Measurements from ENCODE around the gene MIOX. TPM values are rescaled to one million over a fixed set of nuclear protein-coding genes. Genes with fewer than 3 reads are reported as not detected.

The MIOX gene
- total and polyA plus RNA-seq, 2 experiments from 2014 or later, result not detected

DNA sequence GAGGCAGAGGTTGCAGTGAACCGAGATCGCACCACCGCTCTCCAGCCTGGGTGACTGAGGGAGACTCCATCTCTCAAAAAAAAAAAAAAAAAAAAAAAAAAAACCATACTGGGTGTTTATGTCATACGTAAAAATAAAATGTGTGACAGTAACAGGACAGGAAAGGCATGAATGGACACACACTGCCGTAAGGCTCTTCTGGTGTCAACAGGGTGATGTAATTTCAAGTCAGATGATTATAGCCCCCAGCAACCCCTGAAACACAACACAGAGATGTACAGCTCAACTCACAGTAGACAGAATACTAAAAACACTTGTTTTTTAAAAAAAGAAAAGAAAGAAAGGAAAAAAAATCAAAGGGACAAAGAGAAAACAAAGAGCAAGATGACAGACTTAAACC, 34.0 kb upstream of the MIOX start:
- Mint-ChIP-seq H3K27me3 (ENCODE audit: insufficient read depth, low read depth, poor library complexity) (peaks cover 8% of the 10 kb centered on the region), H3K4me3 (no peak overlapping the region; the same call in 2 of the 3 replicates), H3K27ac (no peak overlapping the region), H3K36me3 (ENCODE audit: low read depth) (peaks cover 60% of the 10 kb centered on the region), H3K4me1 (no peaks in the 10 kb centered on the region; the same call in 2 of the 3 replicates), H3K9me3 (no peaks in the 10 kb centered on the region)
- DNase-seq (ENCODE audit: low spot score) (no peak), ATAC-seq (no peak)
- Histone ChIP-seq H3K79me2 (replicated peaks; ENCODE audit: insufficient read depth) (no peaks in the 10 kb centered on the region), H3K9me2 (ENCODE audit: insufficient read depth) (no peaks in the 10 kb centered on the region), H3K27me3 (ENCODE audit: insufficient read depth) (no peaks in the 10 kb centered on the region), H3K27ac (ENCODE audit: low read depth) (no peak overlapping the region), H3K4me3 (no peak overlapping the region), H4K20me1 (replicated peaks; ENCODE audit: insufficient read depth) (peaks cover 20% of the 10 kb centered on the region; the same call in 1 of the 2 replicates), H3F3A (replicated peaks; ENCODE audit: low read depth) (0 out of 2 replicates have a peak, but pooled peaks cover 3% of the 10 kb centered on the region), H3K4me2 (no peak overlapping the region), H2AFZ (no peak overlapping the region), H3K4me1 (ENCODE audit: insufficient read depth) (no peaks in the 10 kb centered on the region), H3K36me3 (ENCODE audit: insufficient read depth) (no peaks in the 10 kb centered on the region)
- TF ChIP-seq STAT1 (IDR thresholded peaks at IDR 0.05; ENCODE audit: unreplicated experiment), result no peak
- no peak for TF ChIP-seq EZH2 (IDR thresholded peaks at IDR 0.05; ENCODE audit: low read depth, unreplicated experiment)
- TF ChIP-seq, protein P1, sequence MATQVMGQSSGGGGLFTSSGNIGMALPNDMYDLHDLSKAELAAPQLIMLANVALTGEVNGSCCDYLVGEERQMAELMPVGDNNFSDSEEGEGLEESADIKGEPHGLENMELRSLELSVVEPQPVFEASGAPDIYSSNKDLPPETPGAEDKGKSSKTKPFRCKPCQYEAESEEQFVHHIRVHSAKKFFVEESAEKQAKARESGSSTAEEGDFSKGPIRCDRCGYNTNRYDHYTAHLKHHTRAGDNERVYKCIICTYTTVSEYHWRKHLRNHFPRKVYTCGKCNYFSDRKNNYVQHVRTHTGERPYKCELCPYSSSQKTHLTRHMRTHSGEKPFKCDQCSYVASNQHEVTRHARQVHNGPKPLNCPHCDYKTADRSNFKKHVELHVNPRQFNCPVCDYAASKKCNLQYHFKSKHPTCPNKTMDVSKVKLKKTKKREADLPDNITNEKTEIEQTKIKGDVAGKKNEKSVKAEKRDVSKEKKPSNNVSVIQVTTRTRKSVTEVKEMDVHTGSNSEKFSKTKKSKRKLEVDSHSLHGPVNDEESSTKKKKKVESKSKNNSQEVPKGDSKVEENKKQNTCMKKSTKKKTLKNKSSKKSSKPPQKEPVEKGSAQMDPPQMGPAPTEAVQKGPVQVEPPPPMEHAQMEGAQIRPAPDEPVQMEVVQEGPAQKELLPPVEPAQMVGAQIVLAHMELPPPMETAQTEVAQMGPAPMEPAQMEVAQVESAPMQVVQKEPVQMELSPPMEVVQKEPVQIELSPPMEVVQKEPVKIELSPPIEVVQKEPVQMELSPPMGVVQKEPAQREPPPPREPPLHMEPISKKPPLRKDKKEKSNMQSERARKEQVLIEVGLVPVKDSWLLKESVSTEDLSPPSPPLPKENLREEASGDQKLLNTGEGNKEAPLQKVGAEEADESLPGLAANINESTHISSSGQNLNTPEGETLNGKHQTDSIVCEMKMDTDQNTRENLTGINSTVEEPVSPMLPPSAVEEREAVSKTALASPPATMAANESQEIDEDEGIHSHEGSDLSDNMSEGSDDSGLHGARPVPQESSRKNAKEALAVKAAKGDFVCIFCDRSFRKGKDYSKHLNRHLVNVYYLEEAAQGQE (IDR thresholded peaks at IDR 0.05; ENCODE audit: unreplicated experiment), result no peak
- no peak for TF ChIP-seq NANOG (IDR thresholded peaks at IDR 0.05; ENCODE audit: borderline replicate concordance)
- TF ChIP-seq ETS1 (IDR thresholded peaks at IDR 0.05), result no peak
- no peak for TF ChIP-seq POLR2AphosphoS5 (IDR thresholded peaks at IDR 0.05; ENCODE audit: low read depth)
- TF ChIP-seq ZNF331 (CRISPR knock-in tag; IDR thresholded peaks at IDR 0.05; ENCODE audit: low read depth), result no peak
- TF ChIP-seq, protein P2, sequence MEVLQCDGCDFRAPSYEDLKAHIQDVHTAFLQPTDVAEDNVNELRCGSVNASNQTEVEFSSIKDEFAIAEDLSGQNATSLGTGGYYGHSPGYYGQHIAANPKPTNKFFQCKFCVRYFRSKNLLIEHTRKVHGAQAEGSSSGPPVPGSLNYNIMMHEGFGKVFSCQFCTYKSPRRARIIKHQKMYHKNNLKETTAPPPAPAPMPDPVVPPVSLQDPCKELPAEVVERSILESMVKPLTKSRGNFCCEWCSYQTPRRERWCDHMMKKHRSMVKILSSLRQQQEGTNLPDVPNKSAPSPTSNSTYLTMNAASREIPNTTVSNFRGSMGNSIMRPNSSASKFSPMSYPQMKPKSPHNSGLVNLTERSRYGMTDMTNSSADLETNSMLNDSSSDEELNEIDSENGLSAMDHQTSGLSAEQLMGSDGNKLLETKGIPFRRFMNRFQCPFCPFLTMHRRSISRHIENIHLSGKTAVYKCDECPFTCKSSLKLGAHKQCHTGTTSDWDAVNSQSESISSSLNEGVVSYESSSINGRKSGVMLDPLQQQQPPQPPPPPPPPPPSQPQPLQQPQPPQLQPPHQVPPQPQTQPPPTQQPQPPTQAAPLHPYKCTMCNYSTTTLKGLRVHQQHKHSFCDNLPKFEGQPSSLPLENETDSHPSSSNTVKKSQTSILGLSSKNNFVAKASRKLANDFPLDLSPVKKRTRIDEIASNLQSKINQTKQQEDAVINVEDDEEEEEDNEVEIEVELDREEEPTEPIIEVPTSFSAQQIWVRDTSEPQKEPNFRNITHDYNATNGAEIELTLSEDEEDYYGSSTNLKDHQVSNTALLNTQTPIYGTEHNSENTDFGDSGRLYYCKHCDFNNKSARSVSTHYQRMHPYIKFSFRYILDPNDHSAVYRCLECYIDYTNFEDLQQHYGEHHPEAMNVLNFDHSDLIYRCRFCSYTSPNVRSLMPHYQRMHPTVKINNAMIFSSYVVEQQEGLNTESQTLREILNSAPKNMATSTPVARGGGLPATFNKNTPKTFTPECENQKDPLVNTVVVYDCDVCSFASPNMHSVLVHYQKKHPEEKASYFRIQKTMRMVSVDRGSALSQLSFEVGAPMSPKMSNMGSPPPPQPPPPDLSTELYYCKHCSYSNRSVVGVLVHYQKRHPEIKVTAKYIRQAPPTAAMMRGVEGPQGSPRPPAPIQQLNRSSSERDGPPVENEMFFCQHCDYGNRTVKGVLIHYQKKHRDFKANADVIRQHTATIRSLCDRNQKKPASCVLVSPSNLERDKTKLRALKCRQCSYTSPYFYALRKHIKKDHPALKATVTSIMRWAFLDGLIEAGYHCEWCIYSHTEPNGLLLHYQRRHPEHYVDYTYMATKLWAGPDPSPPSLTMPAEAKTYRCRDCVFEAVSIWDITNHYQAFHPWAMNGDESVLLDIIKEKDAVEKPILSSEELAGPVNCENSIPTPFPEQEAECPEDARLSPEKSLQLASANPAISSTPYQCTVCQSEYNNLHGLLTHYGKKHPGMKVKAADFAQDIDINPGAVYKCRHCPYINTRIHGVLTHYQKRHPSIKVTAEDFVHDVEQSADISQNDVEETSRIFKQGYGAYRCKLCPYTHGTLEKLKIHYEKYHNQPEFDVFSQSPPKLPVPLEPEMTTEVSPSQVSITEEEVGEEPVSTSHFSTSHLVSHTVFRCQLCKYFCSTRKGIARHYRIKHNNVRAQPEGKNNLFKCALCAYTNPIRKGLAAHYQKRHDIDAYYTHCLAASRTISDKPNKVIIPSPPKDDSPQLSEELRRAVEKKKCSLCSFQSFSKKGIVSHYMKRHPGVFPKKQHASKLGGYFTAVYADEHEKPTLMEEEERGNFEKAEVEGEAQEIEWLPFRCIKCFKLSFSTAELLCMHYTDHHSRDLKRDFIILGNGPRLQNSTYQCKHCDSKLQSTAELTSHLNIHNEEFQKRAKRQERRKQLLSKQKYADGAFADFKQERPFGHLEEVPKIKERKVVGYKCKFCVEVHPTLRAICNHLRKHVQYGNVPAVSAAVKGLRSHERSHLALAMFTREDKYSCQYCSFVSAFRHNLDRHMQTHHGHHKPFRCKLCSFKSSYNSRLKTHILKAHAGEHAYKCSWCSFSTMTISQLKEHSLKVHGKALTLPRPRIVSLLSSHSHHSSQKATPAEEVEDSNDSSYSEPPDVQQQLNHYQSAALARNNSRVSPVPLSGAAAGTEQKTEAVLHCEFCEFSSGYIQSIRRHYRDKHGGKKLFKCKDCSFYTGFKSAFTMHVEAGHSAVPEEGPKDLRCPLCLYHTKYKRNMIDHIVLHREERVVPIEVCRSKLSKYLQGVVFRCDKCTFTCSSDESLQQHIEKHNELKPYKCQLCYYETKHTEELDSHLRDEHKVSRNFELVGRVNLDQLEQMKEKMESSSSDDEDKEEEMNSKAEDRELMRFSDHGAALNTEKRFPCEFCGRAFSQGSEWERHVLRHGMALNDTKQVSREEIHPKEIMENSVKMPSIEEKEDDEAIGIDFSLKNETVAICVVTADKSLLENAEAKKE (CRISPR knock-in tag; IDR thresholded peaks at IDR 0.05), result no peak
- TF ChIP-seq EZH2phosphoT487 (IDR thresholded peaks at IDR 0.05; ENCODE audit: unreplicated experiment), result no peak
- TF ChIP-seq JUNB (IDR thresholded peaks at IDR 0.05; ENCODE audit: unreplicated experiment), result no peak
- TF ChIP-seq CREB1 (CRISPR knock-in tag; IDR thresholded peaks at IDR 0.05; ENCODE audit: low read depth), result no peak
- no peak for TF ChIP-seq ZNF114 (CRISPR knock-in tag; IDR thresholded peaks at IDR 0.05)
